ENCODE results near the gene RAB10. TPM values are rescaled to one million over a fixed set of nuclear protein-coding genes. Genes with fewer than 3 reads are reported as not detected.
"Not testable (repeated sequence)": the region's sequence is repeated elsewhere in the genome, so short reads cannot be mapped to it uniquely, and the experiment has no call there.

Gene RAB10
- total RNA-seq, 1 experiment from 2014 or later = 67.9 TPM

- H3K79me2 ChIP-seq (ENCODE audit: low read length) = no peaks in the 10 kb centered on the region
- H3K27me3 ChIP-seq (ENCODE audit: low read length) = 0 out of 2 replicates have a peak, but pooled peaks cover 4% of the 10 kb centered on the region
- H3K4me2 ChIP-seq (ENCODE audit: low read depth, low read length, poor library complexity, severe bottlenecking) = no peak overlapping the region
- no peak overlapping the region for H3K9ac ChIP-seq (ENCODE audit: low read length)
- no peak overlapping the region for H2AFZ ChIP-seq (ENCODE audit: low read length)
- H3K36me3 ChIP-seq (ENCODE audit: insufficient read depth, low read length) = no peaks in the 10 kb centered on the region
- no peak overlapping the region for H3K4me3 ChIP-seq (ENCODE audit: low read length)
- H4K20me1 ChIP-seq (ENCODE audit: insufficient read depth, low read depth, low read length) = no peaks in the 10 kb centered on the region
- H3K27ac ChIP-seq (ENCODE audit: low read length) = no peak overlapping the region
- DNase-seq = no peak
- H3K9me3 ChIP-seq (ENCODE audit: low read length) = no peaks in the 10 kb centered on the region
- H3K4me1 ChIP-seq (ENCODE audit: low read length) = no peaks in the 10 kb centered on the region; the same call in 1 of the 2 replicates
- no peaks in the 10 kb centered on the region for H3K9me2 ChIP-seq (replicated peaks; ENCODE audit: insufficient read depth, low read length)
Observed at GRCh38 chr2:26010943-26011342, 22.9 kb upstream of the RAB10 start.

GRCh38 chr2:26011609-26011989 is 22.3 kb upstream of the RAB10 start:
- H3K4me3 ChIP-seq (ENCODE audit: low read length) = no peak overlapping the region
- H3K9me2 ChIP-seq (replicated peaks; ENCODE audit: insufficient read depth, low read length) = no peaks in the 10 kb centered on the region
- H3K4me1 ChIP-seq (ENCODE audit: low read length) = no peaks in the 10 kb centered on the region; the same call in 1 of the 2 replicates
- no peaks in the 10 kb centered on the region for H3K36me3 ChIP-seq (ENCODE audit: insufficient read depth, low read length)
- H3K4me2 ChIP-seq (ENCODE audit: low read depth, low read length, poor library complexity, severe bottlenecking) = no peak overlapping the region
- H4K20me1 ChIP-seq (ENCODE audit: insufficient read depth, low read depth, low read length) = no peaks in the 10 kb centered on the region
- no peaks in the 10 kb centered on the region for H3K9me3 ChIP-seq (ENCODE audit: low read length)
- no peak overlapping the region for H3K9ac ChIP-seq (ENCODE audit: low read length)
- no peak for DNase-seq
- H2AFZ ChIP-seq (ENCODE audit: low read length) = no peak overlapping the region
- no peak overlapping the region for H3K27ac ChIP-seq (ENCODE audit: low read length)
- H3K27me3 ChIP-seq (ENCODE audit: low read length) = 0 out of 2 replicates have a peak, but pooled peaks cover 4% of the 10 kb centered on the region
- H3K79me2 ChIP-seq (ENCODE audit: low read length) = no peaks in the 10 kb centered on the region

GRCh38 chr2:26011990-26012856 is 21.7 kb upstream of the RAB10 start:
- H3K9me3 ChIP-seq (ENCODE audit: low read length) = no peaks in the 10 kb centered on the region
- H3K79me2 ChIP-seq (ENCODE audit: low read length) = no peaks in the 10 kb centered on the region
- no peak overlapping the region for H3K9ac ChIP-seq (ENCODE audit: low read length)
- DNase-seq = no peak
- no peaks in the 10 kb centered on the region for H4K20me1 ChIP-seq (ENCODE audit: insufficient read depth, low read depth, low read length)
- H3K4me3 ChIP-seq (ENCODE audit: low read length) = no peak overlapping the region
- H3K27ac ChIP-seq (ENCODE audit: low read length) = no peak overlapping the region
- no peaks in the 10 kb centered on the region; the same call in 1 of the 2 replicates for H3K4me1 ChIP-seq (ENCODE audit: low read length)
- H3K9me2 ChIP-seq (replicated peaks; ENCODE audit: insufficient read depth, low read length) = no peaks in the 10 kb centered on the region
- 0 out of 2 replicates have a peak, but pooled peaks cover 4% of the 10 kb centered on the region for H3K27me3 ChIP-seq (ENCODE audit: low read length)
- no peak overlapping the region for H3K4me2 ChIP-seq (ENCODE audit: low read depth, low read length, poor library complexity, severe bottlenecking)
- no peaks in the 10 kb centered on the region for H3K36me3 ChIP-seq (ENCODE audit: insufficient read depth, low read length)
- H2AFZ ChIP-seq (ENCODE audit: low read length) = no peak overlapping the region

GRCh38 chr2:26013668-26014067 is 20.2 kb upstream of the RAB10 start:
- H3K9ac ChIP-seq (ENCODE audit: low read length) = no peak overlapping the region
- no peak overlapping the region for H3K4me2 ChIP-seq (ENCODE audit: low read depth, low read length, poor library complexity, severe bottlenecking)
- no peak overlapping the region for H3K4me3 ChIP-seq (ENCODE audit: low read length)
- H3K27ac ChIP-seq (ENCODE audit: low read length) = no peak overlapping the region
- H3K36me3 ChIP-seq (ENCODE audit: insufficient read depth, low read length) = no peaks in the 10 kb centered on the region
- no peaks in the 10 kb centered on the region for H4K20me1 ChIP-seq (ENCODE audit: insufficient read depth, low read depth, low read length)
- 0 out of 2 replicates have a peak, but pooled peaks cover 4% of the 10 kb centered on the region for H3K27me3 ChIP-seq (ENCODE audit: low read length)
- no peaks in the 10 kb centered on the region for H3K79me2 ChIP-seq (ENCODE audit: low read length)
- no peaks in the 10 kb centered on the region for H3K9me2 ChIP-seq (replicated peaks; ENCODE audit: insufficient read depth, low read length)
- no peak for DNase-seq
- no peak overlapping the region for H2AFZ ChIP-seq (ENCODE audit: low read length)
- no peaks in the 10 kb centered on the region for H3K9me3 ChIP-seq (ENCODE audit: low read length)
- H3K4me1 ChIP-seq (ENCODE audit: low read length) = no peaks in the 10 kb centered on the region; the same call in 1 of the 2 replicates

GRCh38 chr2:26016012-26016705 is 17.7 kb upstream of the RAB10 start:
- H3K9ac ChIP-seq (ENCODE audit: low read length) = no peak overlapping the region
- no peaks in the 10 kb centered on the region for H3K79me2 ChIP-seq (ENCODE audit: low read length)
- no peak for DNase-seq
- no peak overlapping the region for H3K4me3 ChIP-seq (ENCODE audit: low read length)
- H4K20me1 ChIP-seq (ENCODE audit: insufficient read depth, low read depth, low read length) = no peaks in the 10 kb centered on the region
- no peaks in the 10 kb centered on the region for H3K36me3 ChIP-seq (ENCODE audit: insufficient read depth, low read length)
- H3K4me1 ChIP-seq (ENCODE audit: low read length) = no peaks in the 10 kb centered on the region; the same call in 1 of the 2 replicates
- H3K9me3 ChIP-seq (ENCODE audit: low read length) = no peaks in the 10 kb centered on the region
- H2AFZ ChIP-seq (ENCODE audit: low read length) = no peak overlapping the region
- H3K27ac ChIP-seq (ENCODE audit: low read length) = no peak overlapping the region
- H3K4me2 ChIP-seq (ENCODE audit: low read depth, low read length, poor library complexity, severe bottlenecking) = no peak overlapping the region
- H3K9me2 ChIP-seq (replicated peaks; ENCODE audit: insufficient read depth, low read length) = no peaks in the 10 kb centered on the region
- no peaks in the 10 kb centered on the region for H3K27me3 ChIP-seq (ENCODE audit: low read length)

GRCh38 chr2:26016706-26017045 is 17.2 kb upstream of the RAB10 start:
- H3K9me2 ChIP-seq (replicated peaks; ENCODE audit: insufficient read depth, low read length); H3K4me3 ChIP-seq (ENCODE audit: low read length); H3K4me2 ChIP-seq (ENCODE audit: low read depth, low read length, poor library complexity, severe bottlenecking); H3K9ac ChIP-seq (ENCODE audit: low read length); H3K9me3 ChIP-seq (ENCODE audit: low read length); H4K20me1 ChIP-seq (ENCODE audit: insufficient read depth, low read depth, low read length); H3K4me1 ChIP-seq (ENCODE audit: low read length); DNase-seq; H2AFZ ChIP-seq (ENCODE audit: low read length); H3K27ac ChIP-seq (ENCODE audit: low read length); H3K27me3 ChIP-seq (ENCODE audit: low read length); H3K36me3 ChIP-seq (ENCODE audit: insufficient read depth, low read length); H3K79me2 ChIP-seq (ENCODE audit: low read length): not testable (repeated sequence)

GRCh38 chr2:26017464-26018183 is 16.3 kb upstream of the RAB10 start:
- Histone ChIP-seq H3K9me3 (ENCODE audit: low read length) (no peaks in the 10 kb centered on the region), H3K79me2 (ENCODE audit: low read length) (no peaks in the 10 kb centered on the region), H4K20me1 (ENCODE audit: insufficient read depth, low read depth, low read length) (no peaks in the 10 kb centered on the region), H3K27me3 (ENCODE audit: low read length) (no peaks in the 10 kb centered on the region), H3K9me2 (replicated peaks; ENCODE audit: insufficient read depth, low read length) (no peaks in the 10 kb centered on the region), H3K36me3 (ENCODE audit: insufficient read depth, low read length) (no peaks in the 10 kb centered on the region), H3K4me1 (ENCODE audit: low read length) (no peaks in the 10 kb centered on the region), H3K27ac (ENCODE audit: low read length) (no peak overlapping the region), H3K4me3 (ENCODE audit: low read length) (no peak overlapping the region), H3K9ac (ENCODE audit: low read length) (no peak overlapping the region), H3K4me2 (ENCODE audit: low read depth, low read length, poor library complexity, severe bottlenecking) (no peak overlapping the region), H2AFZ (ENCODE audit: low read length) (no peak overlapping the region)
- DNase-seq = no peak
